T-helper 17 cell (primary cell): ENCODE measurements around the gene FAM169A. TPM values are rescaled to one million over a fixed set of nuclear protein-coding genes. Genes with fewer than 3 reads are reported as not detected.
"Not testable (repeated sequence)": the region's sequence is repeated elsewhere in the genome, so short reads cannot be mapped to it uniquely, and the experiment has no call there.

ENCODE experiments used
- ATAC-seq: fragments of 150-1000 bp; cut with Tn5 transposase; 2 replicates; pipeline ENCODE4 v1.10.0; 2021; ENCODE audit warnings: mild to moderate bottlenecking, moderate library complexity
- DNase-seq, 3 donors: peaks; one replicate each; pipeline versions ENCODE4 v3.0.0 to v3.0.0-alpha.2; 2020 to 2021
- H3K9me3 ChIP-seq: one replicate; pipeline ENCODE4 v1.7.0; 2013; ENCODE audit warnings: low read length, mild to moderate bottlenecking; ENCODE audit not compliant: control insufficient read depth, poor library complexity, severe bottlenecking
- H3K27ac Mint-ChIP-seq: one replicate; pipeline ENCODE4 v1.8.0; 2022; ENCODE audit warnings: mild to moderate bottlenecking, moderate library complexity, mixed read lengths
- H3K27me3 Mint-ChIP-seq: one replicate; pipeline ENCODE4 v1.8.0; 2022; ENCODE audit warnings: mixed read lengths
- H3K36me3 Mint-ChIP-seq: one replicate; pipeline ENCODE4 v1.8.0; 2022; ENCODE audit warnings: low read depth, mixed read lengths
- H3K4me1 Mint-ChIP-seq: one replicate; pipeline ENCODE4 v1.8.0; 2022; ENCODE audit warnings: mild to moderate bottlenecking, mixed read lengths
- H3K4me3 Mint-ChIP-seq: one replicate; pipeline ENCODE4 v1.8.0; 2022; ENCODE audit warnings: mild to moderate bottlenecking, moderate library complexity, mixed read lengths
- total RNA-seq, 4 donors: library from RNA in 2 of 4; stranded (reverse) in 2 of 4; gene quantifications; one replicate each; pipeline ENCODE4 v1.2.3 and lab custom pipeline; 2022 to 2026

The FAM169A gene
- total RNA-seq, 2 donors from 2014 or later, result 9.2 to 16.1 TPM

DNA sequence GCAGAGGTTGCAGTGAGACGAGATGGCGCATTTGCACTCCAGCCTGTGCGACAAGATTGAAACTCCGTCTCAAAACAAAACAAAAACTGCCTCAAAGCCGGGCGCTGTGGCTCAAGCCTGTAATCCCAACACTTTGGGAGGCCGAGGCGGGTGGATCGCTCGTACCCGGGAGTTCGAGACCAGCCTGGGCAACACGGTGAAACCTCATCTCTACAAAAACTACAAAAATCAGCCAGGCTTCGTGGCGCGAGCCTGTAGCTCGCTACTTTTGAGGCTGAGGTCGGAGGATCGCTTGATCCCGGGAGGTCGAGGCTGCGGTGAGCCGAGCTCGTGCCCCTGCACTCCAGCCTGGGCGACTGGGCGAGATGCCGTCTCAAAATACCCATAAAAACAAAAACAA lies 100.3 kb downstream of the FAM169A start:
- no peak for ATAC-seq
- DNase-seq, result no peak
- Mint-ChIP-seq H3K4me1 (peaks cover 15% of the 10 kb centered on the region), H3K4me3 (peak overlapping the region; percentile 99), H3K27me3 (no peaks in the 10 kb centered on the region), H3K27ac (peak overlapping the region; percentile 97), H3K36me3 (no peaks in the 10 kb centered on the region)
- H3K9me3 ChIP-seq, result no peaks in the 10 kb centered on the region

DNA sequence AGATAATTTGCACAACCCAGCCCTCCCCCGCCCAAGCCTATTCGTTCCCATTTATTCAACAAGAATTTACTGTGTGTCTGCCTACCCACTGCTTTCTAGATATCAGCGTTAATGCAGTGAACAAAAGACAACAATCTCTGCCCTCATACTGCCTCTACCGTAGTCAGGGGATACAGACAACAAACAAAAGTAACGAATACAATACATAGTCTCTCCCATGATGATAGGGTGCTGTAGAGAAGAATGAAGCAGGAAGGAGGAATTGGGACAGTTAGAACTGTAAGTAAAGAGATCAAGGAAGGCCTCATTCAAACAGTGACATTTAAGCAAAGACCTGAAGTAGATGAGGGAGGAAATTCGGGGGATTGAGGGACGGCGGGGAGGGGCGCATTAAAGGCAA lies 101.0 kb downstream of the FAM169A start:
- DNase-seq (no peak), ATAC-seq (no peak)
- H3K27me3 Mint-ChIP-seq, result no peaks in the 10 kb centered on the region
- peak overlapping the region; percentile 81 for H3K27ac Mint-ChIP-seq
- no peaks in the 10 kb centered on the region for H3K9me3 ChIP-seq
- peaks cover 3% of the 10 kb centered on the region for H3K36me3 Mint-ChIP-seq
- H3K4me1 Mint-ChIP-seq, result peaks cover 21% of the 10 kb centered on the region
- peak overlapping the region; percentile 66 for H3K4me3 Mint-ChIP-seq

DNA sequence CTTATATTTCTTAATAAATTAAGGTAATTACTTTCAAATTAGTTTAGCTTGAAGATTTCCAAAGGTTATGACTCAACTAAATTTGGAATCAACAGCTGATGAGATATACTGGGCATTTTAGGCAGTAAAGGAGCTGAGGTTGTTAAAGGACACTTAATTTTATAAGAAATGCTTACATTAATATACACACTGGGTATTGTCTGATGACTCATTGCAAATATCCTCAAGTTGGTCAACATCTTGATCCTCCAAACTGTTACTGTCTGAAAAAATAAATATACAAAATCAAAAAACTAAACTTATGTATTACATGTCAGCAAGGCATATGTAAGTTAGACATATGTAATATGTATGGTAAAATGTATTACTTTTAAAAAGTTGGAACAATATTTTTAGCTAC lies 102.7 kb downstream of the FAM169A start:
- no peak overlapping the region for H3K4me3 Mint-ChIP-seq
- H3K9me3 ChIP-seq, result no peaks in the 10 kb centered on the region
- peaks cover 21% of the 10 kb centered on the region for H3K4me1 Mint-ChIP-seq
- no peak for DNase-seq
- H3K27me3 Mint-ChIP-seq, result no peaks in the 10 kb centered on the region
- H3K27ac Mint-ChIP-seq, result no peak overlapping the region
- ATAC-seq, result no peak
- peaks cover 4% of the 10 kb centered on the region for H3K36me3 Mint-ChIP-seq

DNA sequence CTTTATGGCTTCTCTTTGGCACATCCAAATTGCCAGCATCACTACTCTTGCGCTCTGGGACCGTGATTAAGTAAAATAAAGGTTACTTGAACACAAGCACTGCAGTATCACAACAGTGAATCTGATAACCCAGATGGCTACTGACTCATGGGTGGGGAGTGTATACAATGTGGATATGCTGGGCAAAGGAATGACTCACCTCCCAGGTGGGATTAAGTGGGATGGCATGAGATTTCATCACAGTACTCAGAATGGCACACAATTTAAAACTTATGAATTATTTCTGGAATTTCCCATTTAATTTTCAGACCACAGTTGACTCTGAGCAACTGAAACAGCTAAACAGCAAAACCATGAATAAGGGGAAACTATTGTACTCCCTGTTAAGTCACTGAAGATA lies 103.6 kb downstream of the FAM169A start:
- H3K4me3 Mint-ChIP-seq, result no peak overlapping the region
- ATAC-seq, result no peak
- H3K27me3 Mint-ChIP-seq, result no peaks in the 10 kb centered on the region
- H3K9me3 ChIP-seq, result no peaks in the 10 kb centered on the region
- peaks cover 4% of the 10 kb centered on the region for H3K36me3 Mint-ChIP-seq
- peaks cover 18% of the 10 kb centered on the region for H3K4me1 Mint-ChIP-seq
- DNase-seq, result no peak
- H3K27ac Mint-ChIP-seq, result peak overlapping the region; percentile 32

DNA sequence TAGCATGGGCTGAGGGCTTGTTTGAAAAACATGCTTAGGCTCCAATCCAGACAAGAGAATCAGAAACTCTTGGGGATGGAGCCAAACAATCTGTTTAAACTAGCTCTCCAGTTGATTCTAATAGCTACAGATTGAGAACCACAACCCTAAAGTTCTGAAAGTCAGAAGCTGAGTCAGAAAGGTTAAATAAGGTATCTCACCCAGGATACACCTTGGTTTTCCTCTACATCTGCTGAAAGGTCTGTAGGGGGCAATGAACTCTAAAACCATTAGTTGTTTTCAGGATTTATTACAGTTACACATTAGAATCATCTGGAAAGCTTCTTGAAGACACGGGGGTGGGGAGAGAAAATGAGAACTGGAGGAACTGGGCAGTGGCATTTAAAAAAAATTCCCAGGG lies 104.9 kb downstream of the FAM169A start:
- no peak for ATAC-seq
- Mint-ChIP-seq H3K36me3 (peaks cover 4% of the 10 kb centered on the region), H3K27me3 (no peaks in the 10 kb centered on the region), H3K27ac (no peak overlapping the region), H3K4me3 (no peak overlapping the region), H3K4me1 (peaks cover 15% of the 10 kb centered on the region)
- DNase-seq, result no peak
- H3K9me3 ChIP-seq, result no peaks in the 10 kb centered on the region

DNA sequence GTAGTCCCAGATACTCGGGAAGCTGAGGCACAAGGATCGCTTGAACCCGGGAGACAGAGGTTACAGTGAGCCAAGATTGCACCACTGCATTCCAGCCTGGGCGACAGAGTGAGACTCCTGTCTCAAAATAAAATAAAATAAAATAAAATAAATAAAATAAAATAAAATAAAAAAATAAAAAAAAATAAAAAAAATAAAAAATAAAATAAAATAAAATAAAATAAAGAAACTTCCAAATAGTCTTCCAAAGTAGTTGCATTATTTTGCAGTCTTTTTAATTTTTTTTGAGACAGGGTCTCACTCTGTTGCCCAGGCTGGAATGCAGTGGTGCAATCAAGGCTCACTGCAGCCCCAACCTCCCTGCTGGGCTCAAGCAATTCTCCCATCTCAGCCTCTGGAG lies 117.4 kb downstream of the FAM169A start:
- H3K27ac Mint-ChIP-seq, H3K9me3 ChIP-seq, ATAC-seq, DNase-seq, H3K36me3 Mint-ChIP-seq, H3K4me3 Mint-ChIP-seq, H3K27me3 Mint-ChIP-seq: not testable (repeated sequence)
- H3K4me1 Mint-ChIP-seq, result peaks cover 11% of the 10 kb centered on the region

DNA sequence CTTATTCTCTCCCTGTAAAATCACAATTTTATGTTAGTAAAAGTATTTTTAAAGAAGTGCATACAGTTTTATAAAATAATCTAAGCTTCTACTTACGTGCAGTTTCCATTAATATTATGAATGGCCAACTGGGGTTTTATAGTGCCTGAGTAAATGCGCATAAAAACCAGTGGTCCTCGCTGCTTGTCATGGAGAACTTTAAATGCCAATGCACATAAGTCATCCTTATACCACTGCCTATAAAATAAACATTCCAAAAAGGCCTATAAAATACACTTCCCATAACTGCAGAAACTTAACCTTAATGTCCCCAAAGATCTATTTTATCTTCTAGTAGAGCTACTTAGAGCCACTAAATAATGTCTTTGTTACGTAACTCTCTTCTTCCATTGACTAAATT lies 127.8 kb downstream of the FAM169A start:
- Mint-ChIP-seq H3K4me1 (peaks cover 5% of the 10 kb centered on the region), H3K36me3 (peaks cover 9% of the 10 kb centered on the region), H3K27ac (no peak overlapping the region), H3K27me3 (no peaks in the 10 kb centered on the region), H3K4me3 (no peak overlapping the region)
- DNase-seq (no peak), ATAC-seq (no peak)
- no peaks in the 10 kb centered on the region for H3K9me3 ChIP-seq

DNA sequence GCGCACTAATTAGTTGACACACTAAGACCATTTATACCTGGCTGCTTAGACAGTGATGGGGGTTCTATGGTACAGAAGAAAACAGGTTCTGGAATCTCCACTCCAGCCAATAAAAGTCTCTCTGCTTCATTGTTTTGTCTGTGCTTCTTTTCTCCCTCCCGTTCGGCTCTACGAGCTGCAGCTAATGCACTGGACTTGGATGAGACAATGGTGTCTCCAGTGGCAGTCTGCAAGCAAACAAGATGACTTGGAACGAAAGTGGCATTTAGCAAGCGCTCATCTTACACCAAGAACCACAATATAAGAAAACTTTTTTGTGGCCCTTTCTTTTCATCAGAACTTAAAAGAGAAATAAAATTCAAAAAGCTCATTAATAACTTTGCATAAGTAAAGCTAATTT lies 129.4 kb downstream of the FAM169A start:
- Mint-ChIP-seq H3K27ac (no peak overlapping the region), H3K36me3 (peaks cover 12% of the 10 kb centered on the region), H3K27me3 (no peaks in the 10 kb centered on the region), H3K4me3 (no peak overlapping the region), H3K4me1 (peaks cover 2% of the 10 kb centered on the region)
- no peak for DNase-seq
- H3K9me3 ChIP-seq, result no peaks in the 10 kb centered on the region
- ATAC-seq, result no peak

Other genes with a start within 250 kb of the FAM169A start
- gene ENC1, start 225.7 kb downstream of the FAM169A start, total RNA-seq, result under 1 TPM; 0.70 to 0.89 TPM
- gene HEXB, start 181.2 kb downstream of the FAM169A start, total RNA-seq, result 10 to 100 TPM; 38.2 to 43.2 TPM
- 10 to 100 TPM; 12.3 to 20.7 TPM for gene GFM2, start 99.3 kb downstream of the FAM169A start, total RNA-seq
- 10 to 100 TPM; 65.4 to 75.1 TPM for gene NSA2, start 99.1 kb downstream of the FAM169A start, total RNA-seq
- gene GCNT4, start 186.2 kb upstream of the FAM169A start, total RNA-seq, result 1 to 10 TPM; 4.9 to 5.3 TPM